ENCODE data around the gene CNTNAP2.

DNA sequence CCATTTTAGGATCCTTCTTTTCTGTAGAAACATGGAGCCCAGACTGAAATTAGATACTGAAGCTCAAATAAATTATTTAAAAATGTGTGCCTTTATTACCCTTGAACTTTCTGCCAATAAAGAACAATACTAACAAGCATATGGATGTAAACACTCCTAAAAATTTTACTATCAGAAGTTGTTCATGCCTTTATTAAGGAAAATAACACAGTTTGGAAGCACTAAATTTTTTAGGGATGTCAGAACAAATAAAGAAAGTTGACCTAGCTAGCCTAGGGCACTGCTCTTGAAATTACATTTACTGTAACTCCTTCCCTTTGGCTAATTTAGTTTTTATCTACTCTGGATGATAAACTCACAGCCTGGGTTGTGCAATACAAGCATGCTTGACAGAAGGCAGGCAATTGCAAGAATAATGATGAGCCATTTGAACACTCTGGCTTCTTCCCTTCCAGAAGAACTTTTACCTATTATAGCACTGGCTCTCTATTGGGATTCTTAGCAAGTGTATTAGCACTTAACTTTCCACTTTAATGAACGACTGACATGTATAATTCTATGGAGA is 2122.2 kb downstream of the CNTNAP2 start:
- TF ChIP-seq POLR2A (IDR thresholded peaks at IDR 0.05; ENCODE audit: low read length) = no peak
- no peak for TF ChIP-seq GATA1 (IDR thresholded peaks at IDR 0.05; ENCODE audit: low read depth, low read length)
